NCI-H1930 (cell line): Measurements from ENCODE around the gene LRCH1.

ENCODE experiments used
- DNase-seq, 2 experiments: peaks; one replicate each; lab custom pipeline; 2025; lab: John Stamatoyannopoulos, UW

Gene LRCH1

GRCh38 chr13:46712524-46712923 lies 159.6 kb downstream of the LRCH1 start:
- DNase-seq = no peak

- DNase-seq = no peak
Measured at GRCh38 chr13:46715363-46715762, 162.4 kb downstream of the LRCH1 start.

GRCh38 chr13:46716821-46717220 lies 163.9 kb downstream of the LRCH1 start:
- no peak for DNase-seq

- DNase-seq = no peak
Measured at GRCh38 chr13:46717275-46717674, 164.3 kb downstream of the LRCH1 start.

GRCh38 chr13:46717856-46718255 lies 164.9 kb downstream of the LRCH1 start:
- no peak for DNase-seq

- no peak for DNase-seq
Measured at GRCh38 chr13:46720189-46720588, 167.2 kb downstream of the LRCH1 start.

- peak in 1 of 2 experiments; percentile 37 for DNase-seq
Measured at GRCh38 chr13:46721054-46721453, 168.1 kb downstream of the LRCH1 start.

- no peak for DNase-seq
Measured at GRCh38 chr13:46726347-46726746, 173.4 kb downstream of the LRCH1 start.

GRCh38 chr13:46728777-46729176 lies 175.8 kb downstream of the LRCH1 start:
- no peak for DNase-seq

GRCh38 chr13:46731535-46731934 lies 178.6 kb downstream of the LRCH1 start:
- no peak for DNase-seq

- no peak for DNase-seq
Measured at GRCh38 chr13:46735425-46735824, 182.5 kb downstream of the LRCH1 start.

GRCh38 chr13:46736541-46737310 lies 183.8 kb downstream of the LRCH1 start:
- DNase-seq = no peak

- no peak for DNase-seq
Measured at GRCh38 chr13:46738055-46738454, 185.1 kb downstream of the LRCH1 start.

- DNase-seq = no peak
Measured at GRCh38 chr13:46738766-46739165, 185.8 kb downstream of the LRCH1 start.

GRCh38 chr13:46739447-46740098 lies 186.6 kb downstream of the LRCH1 start:
- DNase-seq = no peak

GRCh38 chr13:46743191-46743590 lies 190.2 kb downstream of the LRCH1 start:
- no peak for DNase-seq

GRCh38 chr13:46745062-46745461 lies 192.1 kb downstream of the LRCH1 start:
- no peak for DNase-seq

GRCh38 chr13:46745706-46746105 lies 192.7 kb downstream of the LRCH1 start:
- no peak for DNase-seq

- no peak for DNase-seq
Measured at GRCh38 chr13:46747031-46747820, 194.3 kb downstream of the LRCH1 start.

GRCh38 chr13:46748300-46748699 lies 195.3 kb downstream of the LRCH1 start:
- no peak for DNase-seq

GRCh38 chr13:46749951-46750350 lies 197.0 kb downstream of the LRCH1 start:
- no peak for DNase-seq

GRCh38 chr13:46751811-46752635 lies 199.1 kb downstream of the LRCH1 start:
- no peak for DNase-seq
